Adrenal gland (tissue), 5 donors: ENCODE data around the gene ARHGAP21.
"Not testable (repeated sequence)": the region's sequence is repeated elsewhere in the genome, so short reads cannot be mapped to it uniquely, and the experiment has no call there.

ENCODE experiments used
- POLR2A ChIP-seq, 2 donors: fragments of 450-650 bp; IDR thresholded peaks; one replicate each; pipeline ENCODE4 v1.6.1; 2017; ENCODE audit warnings: antibody characterized with exemption in 2 of 2, mild to moderate bottlenecking in 2 of 2, moderate library complexity in 1 of 2
- TF ChIP-seq, protein P1 (sequence below), 6 experiments: fragments of 450-650 bp in 4 of 6; fragments of 200-600 bp in 2 of 6; sonication (generic) in 1 of 6; IDR thresholded peaks; 1 replicate in 5 of 6; 2 replicates in 1 of 6; pipeline versions ENCODE4 v1.5.1 to v1.8.0; 2016 to 2021; ENCODE audit warnings: antibody characterized with exemption in 6 of 6, mild to moderate bottlenecking in 2 of 6, moderate library complexity in 1 of 6
- donor health status: DM: no; HTN: no; CAD: no.

DNA sequence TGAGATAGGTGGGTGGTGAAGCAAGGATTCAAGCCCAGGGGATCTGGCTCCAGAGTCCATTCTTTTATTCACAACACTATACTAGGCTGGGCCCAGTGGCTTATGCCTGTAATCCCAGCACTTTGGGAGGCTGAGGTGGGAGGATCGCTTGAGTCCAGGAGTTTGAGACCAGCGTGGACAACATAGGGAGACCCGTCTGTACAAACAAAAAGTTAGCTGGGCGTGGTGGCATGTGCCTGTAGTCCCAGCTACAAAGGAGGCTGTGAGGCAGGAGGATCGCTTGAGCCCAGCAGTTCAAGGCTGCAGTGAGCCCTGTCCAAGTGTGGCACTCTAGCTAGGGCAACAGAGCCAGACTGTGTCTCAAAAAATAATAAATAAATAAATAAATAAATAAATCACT lies 2.3 kb upstream of the ARHGAP21 start:
- not testable (repeated sequence) for TF ChIP-seq POLR2A (IDR thresholded peaks at IDR 0.05)
- TF ChIP-seq, protein P1, sequence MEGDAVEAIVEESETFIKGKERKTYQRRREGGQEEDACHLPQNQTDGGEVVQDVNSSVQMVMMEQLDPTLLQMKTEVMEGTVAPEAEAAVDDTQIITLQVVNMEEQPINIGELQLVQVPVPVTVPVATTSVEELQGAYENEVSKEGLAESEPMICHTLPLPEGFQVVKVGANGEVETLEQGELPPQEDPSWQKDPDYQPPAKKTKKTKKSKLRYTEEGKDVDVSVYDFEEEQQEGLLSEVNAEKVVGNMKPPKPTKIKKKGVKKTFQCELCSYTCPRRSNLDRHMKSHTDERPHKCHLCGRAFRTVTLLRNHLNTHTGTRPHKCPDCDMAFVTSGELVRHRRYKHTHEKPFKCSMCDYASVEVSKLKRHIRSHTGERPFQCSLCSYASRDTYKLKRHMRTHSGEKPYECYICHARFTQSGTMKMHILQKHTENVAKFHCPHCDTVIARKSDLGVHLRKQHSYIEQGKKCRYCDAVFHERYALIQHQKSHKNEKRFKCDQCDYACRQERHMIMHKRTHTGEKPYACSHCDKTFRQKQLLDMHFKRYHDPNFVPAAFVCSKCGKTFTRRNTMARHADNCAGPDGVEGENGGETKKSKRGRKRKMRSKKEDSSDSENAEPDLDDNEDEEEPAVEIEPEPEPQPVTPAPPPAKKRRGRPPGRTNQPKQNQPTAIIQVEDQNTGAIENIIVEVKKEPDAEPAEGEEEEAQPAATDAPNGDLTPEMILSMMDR (IDR thresholded peaks at IDR 0.05), result not testable (repeated sequence)
